ENCODE data around the gene SFMBT1. TPM values are rescaled to one million over a fixed set of nuclear protein-coding genes. Genes with fewer than 3 reads are reported as not detected.

Gene SFMBT1, protein sequence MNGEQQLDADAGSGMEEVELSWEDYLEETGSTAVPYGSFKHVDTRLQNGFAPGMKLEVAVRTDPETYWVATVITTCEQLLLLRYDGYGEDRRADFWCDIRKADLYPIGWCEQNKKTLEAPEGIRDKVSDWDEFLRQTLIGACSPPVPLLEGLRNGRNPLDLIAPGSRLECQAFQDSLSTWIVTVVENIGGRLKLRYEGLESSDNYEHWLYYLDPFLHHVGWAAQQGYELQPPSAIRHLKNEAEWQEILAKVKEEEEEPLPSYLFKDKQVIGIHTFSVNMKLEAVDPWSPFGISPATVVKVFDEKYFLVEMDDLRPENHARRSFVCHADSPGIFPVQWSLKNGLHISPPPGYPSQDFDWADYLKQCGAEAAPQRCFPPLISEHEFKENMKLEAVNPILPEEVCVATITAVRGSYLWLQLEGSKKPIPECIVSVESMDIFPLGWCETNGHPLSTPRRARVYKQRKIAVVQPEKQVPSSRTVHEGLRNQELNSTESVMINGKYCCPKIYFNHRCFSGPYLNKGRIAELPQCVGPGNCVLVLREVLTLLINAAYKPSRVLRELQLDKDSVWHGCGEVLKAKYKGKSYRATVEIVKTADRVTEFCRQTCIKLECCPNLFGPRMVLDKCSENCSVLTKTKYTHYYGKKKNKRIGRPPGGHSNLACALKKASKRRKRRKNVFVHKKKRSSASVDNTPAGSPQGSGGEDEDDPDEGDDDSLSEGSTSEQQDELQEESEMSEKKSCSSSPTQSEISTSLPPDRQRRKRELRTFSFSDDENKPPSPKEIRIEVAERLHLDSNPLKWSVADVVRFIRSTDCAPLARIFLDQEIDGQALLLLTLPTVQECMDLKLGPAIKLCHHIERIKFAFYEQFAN
- 8.8 to 11.2 TPM (median 9.4 TPM) in 5 replicates for total RNA-seq (2022; extraction: Qiagen RNA extraction)

DNA sequence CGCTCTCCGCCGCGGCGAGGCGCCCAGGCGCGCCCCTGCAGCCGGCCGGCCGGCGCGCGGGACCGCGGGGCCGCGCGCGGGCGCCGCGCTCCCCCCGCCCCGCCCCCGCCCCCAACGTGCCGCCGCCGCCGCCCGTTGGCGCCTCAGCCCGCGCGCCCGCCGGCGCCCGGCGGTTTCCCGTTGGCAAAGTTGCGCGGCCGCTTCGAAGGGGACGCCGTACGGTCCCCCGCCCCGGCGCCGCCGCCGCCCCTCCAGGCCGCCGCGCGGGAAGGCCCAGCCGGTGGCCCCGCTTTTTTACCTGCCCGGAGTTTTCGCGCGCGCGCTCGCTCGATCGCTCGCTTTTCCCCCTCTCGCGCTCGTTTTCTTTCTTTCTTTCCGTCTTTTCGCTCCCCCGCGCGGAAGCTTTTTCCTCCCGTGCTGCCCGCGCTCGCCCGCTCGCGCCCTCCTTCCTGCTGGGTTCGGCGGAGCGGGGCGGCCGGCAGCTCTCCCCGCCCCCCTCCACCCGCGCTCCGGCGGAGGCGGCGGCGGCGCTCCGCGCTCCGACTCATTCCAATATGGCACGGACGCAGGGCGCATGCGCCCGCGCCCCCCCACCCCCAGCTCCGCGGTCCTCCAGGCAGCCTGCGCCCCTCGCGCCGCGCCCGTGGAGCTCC, at the start of gene SFMBT1:
SFMBT1 (minus strand) TSS at position 556 of the 653 bp plus-strand sequence. CDS start 76,945 bp downstream, outside the sequence.

DNA sequence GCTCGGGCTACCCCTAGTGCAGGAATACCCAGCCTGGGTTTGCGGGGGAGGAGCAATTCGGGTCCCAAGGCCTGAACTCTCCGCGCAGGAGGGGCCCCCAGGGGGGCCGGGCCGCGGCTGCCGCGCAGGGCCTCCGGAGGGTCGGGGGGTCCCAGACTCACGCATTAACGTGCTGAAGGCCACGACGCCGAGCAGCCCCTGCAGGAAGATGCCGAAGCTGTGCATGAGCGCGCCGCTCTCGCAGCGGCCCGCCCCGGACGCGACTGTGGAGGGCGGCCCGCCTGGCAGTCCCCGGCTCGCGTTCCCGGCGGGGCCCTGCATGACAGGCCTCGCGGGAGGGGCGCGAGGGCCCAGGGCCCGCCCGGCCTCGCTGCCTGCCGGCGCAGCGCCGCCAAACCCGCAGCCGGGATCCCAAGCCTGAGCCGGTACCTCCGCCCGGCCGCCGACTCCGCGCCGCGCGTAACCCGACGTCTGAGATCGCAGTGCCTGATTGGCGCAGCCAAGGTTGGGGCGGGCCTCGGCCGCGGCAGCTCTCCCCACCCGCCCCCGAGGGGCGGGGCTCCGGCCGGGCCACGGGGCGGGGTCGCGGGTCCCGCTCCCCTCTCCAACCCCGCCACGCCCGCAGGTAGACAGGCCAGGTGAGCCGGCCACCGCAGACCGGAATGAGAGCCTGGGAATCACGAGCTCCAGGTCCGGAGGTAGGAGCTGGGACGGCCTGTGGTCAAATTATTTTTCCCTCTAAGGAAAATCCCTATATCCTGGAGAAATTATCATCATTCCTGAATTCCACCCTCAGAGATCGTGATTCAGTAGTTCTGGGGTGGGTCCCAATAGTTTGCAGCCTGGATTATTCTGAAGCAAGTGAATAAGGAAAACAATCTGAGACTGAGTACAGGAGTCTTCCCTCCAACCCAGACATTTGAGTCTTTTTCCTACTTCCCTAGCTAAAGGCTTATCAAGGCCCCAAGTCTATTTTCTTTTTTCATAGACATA, 148.4 kb downstream of the SFMBT1 start, which contains the start of gene STIMATE:
STIMATE (minus strand) TSS at position 419 of the 993 bp plus-strand sequence; CDS start at position 321, 98 bp downstream.

Other genes with a start within 250 kb of the SFMBT1 start
- gene ITIH4, start 215.4 kb downstream of the SFMBT1 start, total RNA-seq (2022; extraction: Qiagen RNA extraction), result 0.59 to 0.84 TPM (median 0.62 TPM) in 5 replicates
- gene MUSTN1, start 211.1 kb downstream of the SFMBT1 start, total RNA-seq (2022; extraction: Qiagen RNA extraction), result 0.21 TPM in 1 of 5 replicates, not detected in the others
- 6.0 to 8.4 TPM (median 7.2 TPM) in 5 replicates for gene STIMATE, start 148.5 kb downstream of the SFMBT1 start, total RNA-seq (2022; extraction: Qiagen RNA extraction)
- 18.9 to 27.9 TPM (median 26.9 TPM) in 5 replicates for gene RFT1, start 84.4 kb upstream of the SFMBT1 start, total RNA-seq (2022; extraction: Qiagen RNA extraction)
- gene PRKCD, start 115.1 kb upstream of the SFMBT1 start, total RNA-seq (2022; extraction: Qiagen RNA extraction), result 42.3 to 52.5 TPM (median 51.0 TPM) in 5 replicates
- gene TKT, start 209.9 kb upstream of the SFMBT1 start, total RNA-seq (2022; extraction: Qiagen RNA extraction), result 1,646 to 2,026 TPM (median 1,908 TPM) in 5 replicates

Data from A549 treated with AZD2906 at 1 μM for 4 hours (cell line).